ENCODE measurements around the gene LRP1B. TPM values are rescaled to one million over a fixed set of nuclear protein-coding genes. Genes with fewer than 3 reads are reported as not detected.

LRP1B gene
- total RNA-seq, 3 donors from 2014 or later, result not detected

- Mint-ChIP-seq H3K4me1 (ENCODE audit: low read depth) (no peaks in the 10 kb centered on the region), H3K4me3 (no peak overlapping the region), H3K27me3 (ENCODE audit: low read depth) (no peaks in the 10 kb centered on the region), H3K36me3 (ENCODE audit: insufficient read depth) (no peaks in the 10 kb centered on the region), H3K9me3 (peaks cover 22% of the 10 kb centered on the region)
- DNase-seq, result no peak
- no peak for ATAC-seq
Observed at GRCh38 chr2:141569941-141570340, 560.9 kb downstream of the LRP1B start.

DNA sequence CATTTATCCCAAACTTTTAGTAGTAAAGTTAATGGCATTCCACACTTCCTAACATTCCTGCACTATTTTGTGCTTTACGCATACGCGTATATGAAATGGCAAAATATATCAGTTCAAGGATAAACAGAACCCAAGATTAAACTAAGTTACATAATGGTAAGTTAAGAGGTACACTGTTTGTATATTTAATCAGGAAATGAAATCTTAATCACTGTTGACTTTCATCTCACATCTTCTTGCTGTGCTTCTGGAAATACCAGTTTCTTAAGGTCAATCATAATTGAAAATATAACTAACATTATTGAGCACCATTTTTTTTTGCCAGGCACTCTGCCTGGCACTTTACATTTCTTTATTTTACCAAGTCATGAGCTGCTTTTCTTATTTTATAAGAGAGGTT lies 565.2 kb downstream of the LRP1B start:
- Mint-ChIP-seq H3K9me3 (peaks cover 7% of the 10 kb centered on the region), H3K4me3 (no peak overlapping the region)

GRCh38 chr2:141560723-141561122 lies 570.1 kb downstream of the LRP1B start:
- ATAC-seq (no peak), DNase-seq (no peak)
- Mint-ChIP-seq H3K36me3 (ENCODE audit: insufficient read depth) (no peaks in the 10 kb centered on the region), H3K4me3 (no peak overlapping the region), H3K9me3 (no peaks in the 10 kb centered on the region), H3K27me3 (ENCODE audit: low read depth) (no peaks in the 10 kb centered on the region), H3K4me1 (ENCODE audit: low read depth) (no peaks in the 10 kb centered on the region)

More for the DNA sequence above, 565.2 kb downstream of the LRP1B start:
- H3K36me3 Mint-ChIP-seq (ENCODE audit: insufficient read depth), result no peaks in the 10 kb centered on the region
- H3K4me1 Mint-ChIP-seq (ENCODE audit: low read depth), result no peaks in the 10 kb centered on the region
- DNase-seq (no peak), ATAC-seq (no peak)
- no peaks in the 10 kb centered on the region for H3K27me3 Mint-ChIP-seq (ENCODE audit: low read depth)

- DNase-seq (no peak), ATAC-seq (no peak)
- H3K9me3 Mint-ChIP-seq, result no peaks in the 10 kb centered on the region
- H3K4me1 Mint-ChIP-seq (ENCODE audit: low read depth), result no peaks in the 10 kb centered on the region
- no peaks in the 10 kb centered on the region for H3K27me3 Mint-ChIP-seq (ENCODE audit: low read depth)
- H3K4me3 Mint-ChIP-seq, result no peak overlapping the region
- no peaks in the 10 kb centered on the region for H3K36me3 Mint-ChIP-seq (ENCODE audit: insufficient read depth)
Observed at GRCh38 chr2:141557329-141558095, 573.3 kb downstream of the LRP1B start.

DNA sequence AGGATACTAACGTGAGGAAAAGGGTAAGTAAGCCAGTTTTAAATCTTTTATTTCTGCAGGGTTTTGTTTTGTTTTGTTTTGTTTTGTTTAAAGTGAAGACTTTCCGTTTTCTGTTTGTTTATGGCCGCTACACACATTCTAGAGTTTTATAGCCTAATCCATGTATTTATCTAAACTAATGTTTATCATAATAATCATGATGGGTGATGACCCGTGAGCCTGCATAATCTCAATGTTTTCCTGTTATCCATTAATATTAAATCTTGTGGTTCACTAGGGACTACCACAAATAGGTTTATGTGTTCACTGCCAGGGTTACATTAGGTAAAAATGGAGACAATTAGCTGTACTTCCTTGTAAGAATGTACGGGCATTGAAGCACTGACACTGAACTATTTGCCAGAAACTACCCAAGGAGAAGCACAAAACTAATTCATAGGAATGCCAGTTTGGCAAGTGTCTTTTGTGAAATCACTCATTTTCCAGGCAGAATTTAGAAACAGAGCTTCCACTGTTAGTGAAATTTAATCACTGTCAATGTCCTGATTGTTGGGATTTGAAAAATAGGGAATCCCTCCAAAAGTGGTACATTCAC lies 574.8 kb downstream of the LRP1B start:
- Mint-ChIP-seq H3K4me3 (no peak overlapping the region), H3K27me3 (ENCODE audit: low read depth) (no peaks in the 10 kb centered on the region), H3K36me3 (ENCODE audit: insufficient read depth) (no peaks in the 10 kb centered on the region), H3K9me3 (no peaks in the 10 kb centered on the region), H3K4me1 (ENCODE audit: low read depth) (no peaks in the 10 kb centered on the region)
- DNase-seq, result no peak
- ATAC-seq, result no peak

- H3K36me3 Mint-ChIP-seq (ENCODE audit: insufficient read depth), result no peaks in the 10 kb centered on the region
- no peak for DNase-seq
- no peaks in the 10 kb centered on the region for H3K27me3 Mint-ChIP-seq (ENCODE audit: low read depth)
- H3K4me1 Mint-ChIP-seq (ENCODE audit: low read depth), result no peaks in the 10 kb centered on the region
- H3K9me3 Mint-ChIP-seq, result peaks cover 2% of the 10 kb centered on the region
- ATAC-seq, result no peak
- H3K4me3 Mint-ChIP-seq, result no peak overlapping the region
Observed at GRCh38 chr2:141554810-141555209, 576.0 kb downstream of the LRP1B start.

GRCh38 chr2:141534666-141535362 lies 596.0 kb downstream of the LRP1B start:
- peaks cover 12% of the 10 kb centered on the region for H3K9me3 Mint-ChIP-seq
- H3K36me3 Mint-ChIP-seq (ENCODE audit: insufficient read depth), result no peaks in the 10 kb centered on the region
- H3K4me3 Mint-ChIP-seq, result no peak overlapping the region
- DNase-seq (no peak), ATAC-seq (no peak)
- H3K27me3 Mint-ChIP-seq (ENCODE audit: low read depth), result no peaks in the 10 kb centered on the region
- H3K4me1 Mint-ChIP-seq (ENCODE audit: low read depth), result no peaks in the 10 kb centered on the region

GRCh38 chr2:141529659-141530058 lies 601.2 kb downstream of the LRP1B start:
- ATAC-seq (no peak), DNase-seq (no peak)
- Mint-ChIP-seq H3K27me3 (ENCODE audit: low read depth) (no peaks in the 10 kb centered on the region), H3K4me3 (no peak overlapping the region), H3K9me3 (peaks cover 3% of the 10 kb centered on the region), H3K4me1 (ENCODE audit: low read depth) (no peaks in the 10 kb centered on the region), H3K36me3 (ENCODE audit: insufficient read depth) (no peaks in the 10 kb centered on the region)

GRCh38 chr2:141528990-141529389 lies 601.8 kb downstream of the LRP1B start:
- Mint-ChIP-seq H3K9me3 (peaks cover 3% of the 10 kb centered on the region), H3K27me3 (ENCODE audit: low read depth) (no peaks in the 10 kb centered on the region), H3K4me1 (ENCODE audit: low read depth) (no peaks in the 10 kb centered on the region), H3K4me3 (no peak overlapping the region), H3K36me3 (ENCODE audit: insufficient read depth) (no peaks in the 10 kb centered on the region)
- ATAC-seq (no peak), DNase-seq (no peak)

- H3K4me1 Mint-ChIP-seq (ENCODE audit: low read depth), result no peaks in the 10 kb centered on the region
- H3K9me3 Mint-ChIP-seq, result no peaks in the 10 kb centered on the region
- ATAC-seq, result no peak
- no peaks in the 10 kb centered on the region for H3K27me3 Mint-ChIP-seq (ENCODE audit: low read depth)
- no peak overlapping the region for H3K4me3 Mint-ChIP-seq
- no peaks in the 10 kb centered on the region for H3K36me3 Mint-ChIP-seq (ENCODE audit: insufficient read depth)
- no peak for DNase-seq
Observed at GRCh38 chr2:141526760-141527159, 604.1 kb downstream of the LRP1B start.

GRCh38 chr2:141524777-141525176 lies 606.0 kb downstream of the LRP1B start:
- no peak for ATAC-seq
- H3K27me3 Mint-ChIP-seq (ENCODE audit: low read depth), result no peaks in the 10 kb centered on the region
- no peaks in the 10 kb centered on the region for H3K36me3 Mint-ChIP-seq (ENCODE audit: insufficient read depth)
- no peaks in the 10 kb centered on the region for H3K4me1 Mint-ChIP-seq (ENCODE audit: low read depth)
- H3K9me3 Mint-ChIP-seq, result peaks cover 1% of the 10 kb centered on the region
- DNase-seq, result no peak
- H3K4me3 Mint-ChIP-seq, result no peak overlapping the region

GRCh38 chr2:141523199-141523598 lies 607.6 kb downstream of the LRP1B start:
- H3K9me3 Mint-ChIP-seq, result peaks cover 4% of the 10 kb centered on the region
- H3K4me1 Mint-ChIP-seq (ENCODE audit: low read depth), result no peaks in the 10 kb centered on the region
- no peaks in the 10 kb centered on the region for H3K36me3 Mint-ChIP-seq (ENCODE audit: insufficient read depth)
- H3K4me3 Mint-ChIP-seq, result no peak overlapping the region
- DNase-seq, result no peak
- no peak for ATAC-seq
- no peaks in the 10 kb centered on the region for H3K27me3 Mint-ChIP-seq (ENCODE audit: low read depth)

GRCh38 chr2:141522702-141523101 lies 608.1 kb downstream of the LRP1B start:
- H3K36me3 Mint-ChIP-seq (ENCODE audit: insufficient read depth), result no peaks in the 10 kb centered on the region
- H3K4me1 Mint-ChIP-seq (ENCODE audit: low read depth), result no peaks in the 10 kb centered on the region
- no peaks in the 10 kb centered on the region for H3K27me3 Mint-ChIP-seq (ENCODE audit: low read depth)
- ATAC-seq, result no peak
- no peak overlapping the region for H3K4me3 Mint-ChIP-seq
- no peak for DNase-seq
- peaks cover 8% of the 10 kb centered on the region for H3K9me3 Mint-ChIP-seq

GRCh38 chr2:141522048-141522447 lies 608.8 kb downstream of the LRP1B start:
- Mint-ChIP-seq H3K27me3 (ENCODE audit: low read depth) (no peaks in the 10 kb centered on the region), H3K4me3 (no peak overlapping the region), H3K4me1 (ENCODE audit: low read depth) (no peaks in the 10 kb centered on the region), H3K9me3 (peaks cover 8% of the 10 kb centered on the region), H3K36me3 (ENCODE audit: insufficient read depth) (no peaks in the 10 kb centered on the region)
- DNase-seq (no peak), ATAC-seq (no peak)

DNA sequence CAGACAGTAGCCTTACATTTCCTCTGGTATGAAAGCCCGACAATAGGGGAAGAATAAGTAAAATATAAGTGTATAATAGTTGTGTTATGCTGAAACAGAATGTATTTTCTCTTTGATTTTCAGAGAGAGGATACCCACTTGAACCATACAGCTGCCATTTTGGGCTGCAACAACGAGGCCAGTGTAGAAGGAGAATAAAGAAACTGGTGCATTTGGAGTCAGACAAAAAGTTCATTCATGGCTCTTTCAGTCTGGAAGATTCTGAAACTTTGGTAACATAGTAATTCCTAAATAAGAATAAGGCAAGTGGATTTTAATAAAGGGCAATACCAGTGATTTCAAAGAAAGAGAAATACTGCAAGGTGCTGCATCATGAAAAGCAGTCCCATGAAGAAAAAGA lies 610.9 kb downstream of the LRP1B start:
- Mint-ChIP-seq H3K4me1 (ENCODE audit: low read depth) (no peaks in the 10 kb centered on the region), H3K36me3 (ENCODE audit: insufficient read depth) (no peaks in the 10 kb centered on the region), H3K27me3 (ENCODE audit: low read depth) (no peaks in the 10 kb centered on the region), H3K4me3 (no peak overlapping the region), H3K9me3 (peaks cover 13% of the 10 kb centered on the region)
- DNase-seq (no peak), ATAC-seq (no peak)

Measured in activated T-cell treated with anti-CD3 and anti-CD28 coated beads, Interleukin-2, amount 50 U/mL, for 4 hours (primary cell).